T-cell (primary cell): ENCODE measurements around the gene SERPINI1. TPM values are rescaled to one million over a fixed set of nuclear protein-coding genes. Genes with fewer than 3 reads are reported as not detected.

ENCODE experiments used
- ATAC-seq, 4 experiments: fragments of 200-7000 bp in 3 of 4; fragments of 150-1000 bp in 1 of 4; cut with Tn5 transposase; replicated peaks in 1 of 4; 1 replicate in 3 of 4; 2 replicates in 1 of 4; pipeline ENCODE4 v1.10.0; 2021; ENCODE audit warnings: moderate library complexity in 3 of 4, mild to moderate bottlenecking in 2 of 4, moderate number of reproducible peaks in 1 of 4
- CTCF ChIA-PET, 2 donors: fragments of 300-600 bp; sonication (Branson Sonifier 250); formaldehyde crosslinking; loops; one replicate each; lab custom pipeline; 2022; ENCODE audit warnings: antibody characterized with exemption in 2 of 2; lab: Charles Lee
- POLR2A ChIA-PET, 2 donors: fragments of 300-600 bp; sonication (Branson Sonifier 250); formaldehyde crosslinking; loops; one replicate each; lab custom pipeline; 2022; ENCODE audit warnings: antibody characterized with exemption in 2 of 2; lab: Charles Lee
- DNase-seq, 35 experiments: peaks; one replicate each; pipeline versions ENCODE4 v3.0.0 to v3.0.0-alpha.2; 2013 to 2023
- H3K27ac ChIP-seq: one replicate; pipeline ENCODE4 v1.5.1; 2013; ENCODE audit warnings: low read length
- H3K27me3 ChIP-seq, 2 experiments: replicated peaks in 1 of 2; 1 replicate in 1 of 2; 2 replicates in 1 of 2; pipeline versions ENCODE4 v1.6.1 to v1.7.0; 2013; ENCODE audit warnings: low read length in 1 of 2, mixed read lengths in 1 of 2; ENCODE audit not compliant: control insufficient read depth in 2 of 2, insufficient read depth in 2 of 2; ENCODE audit errors: extremely low read depth in 1 of 2
- H3K36me3 ChIP-seq, 2 donors: 1 replicate in 1 of 2; 2 replicates in 1 of 2; pipeline versions ENCODE4 v1.6.1 to v1.7.0; 2013; ENCODE audit warnings: low read length in 1 of 2; ENCODE audit not compliant: control insufficient read depth in 2 of 2, insufficient read depth in 1 of 2; ENCODE audit errors: extremely low read depth in 1 of 2
- H3K4me1 ChIP-seq, 2 experiments: 1 replicate in 1 of 2; 2 replicates in 1 of 2; pipeline versions ENCODE4 v1.6.1 to v1.7.0; 2013; ENCODE audit warnings: low read length in 2 of 2, mixed read lengths in 1 of 2; ENCODE audit not compliant: insufficient read depth in 2 of 2, control insufficient read depth in 1 of 2; ENCODE audit errors: extremely low read depth in 1 of 2
- H3K4me3 ChIP-seq, 2 donors: 1 replicate in 1 of 2; 2 replicates in 1 of 2; pipeline versions ENCODE4 v1.5.1 to v1.7.0; 2013; ENCODE audit warnings: mild to moderate bottlenecking in 2 of 2, low read length in 1 of 2, moderate library complexity in 1 of 2; ENCODE audit not compliant: control insufficient read depth in 1 of 2; ENCODE audit errors: extremely low read depth in 1 of 2
- H3K9me3 ChIP-seq: 2 replicates; pipeline ENCODE4 v1.7.0; 2013
- H3K27ac Mint-ChIP-seq, 2 donors: one replicate each; pipeline ENCODE4 v1.8.0; 2020 to 2021; ENCODE audit warnings: mild to moderate bottlenecking in 2 of 2, mixed read lengths in 2 of 2
- H3K27me3 Mint-ChIP-seq, 2 donors: one replicate each; pipeline ENCODE4 v1.8.0; 2021 to 2022; ENCODE audit warnings: mixed read lengths in 2 of 2
- H3K36me3 Mint-ChIP-seq: one replicate; pipeline ENCODE4 v1.8.0; 2021; ENCODE audit warnings: mixed read lengths
- H3K4me1 Mint-ChIP-seq, 3 donors: one replicate each; pipeline ENCODE4 v1.8.0; 2020 to 2022; ENCODE audit warnings: mixed read lengths in 3 of 3, mild to moderate bottlenecking in 1 of 3
- H3K4me3 Mint-ChIP-seq, 3 donors: one replicate each; pipeline ENCODE4 v1.8.0; 2020 to 2022; ENCODE audit warnings: mild to moderate bottlenecking in 3 of 3, mixed read lengths in 3 of 3, moderate library complexity in 3 of 3
- H3K9me3 Mint-ChIP-seq, 3 donors: one replicate each; pipeline ENCODE4 v1.8.0; 2020 to 2022; ENCODE audit warnings: mixed read lengths in 3 of 3
- WGBS: methylation state at CpG from one replicate; pipeline ENCODE4 v1.1.5; 2013; ENCODE audit warnings: missing lambda C conversion rate; ENCODE audit not compliant: insufficient coverage; 5-methylcytosine and 5-hydroxymethylcytosine counted together
- total RNA-seq, 35 experiments: library from RNA in 6 of 35; stranded (reverse) in 6 of 35; fragments of 120-200 nt in 1 of 35; gene quantifications; one replicate each; pipeline versions ENCODE4 v1.2.1 to v1.2.4 and lab custom pipeline; 2013 to 2026

SERPINI1 gene
- total RNA-seq, 5 donors from 2014 or later (not counting 1 experiment from before 2014, with no cell fraction given): 2.8 to 4.1 (median 3.0) TPM

- H3K4me3 ChIP-seq: no peak overlapping the region
- no peaks in the 10 kb centered on the region for H3K36me3 ChIP-seq
- H3K27ac ChIP-seq: no peak overlapping the region
- CTCF ChIA-PET: interaction anchor here in 1 of 2 donors (0.5 kb wide), 1 partner anchor 16 kb away, joined by 3 read pairs; no protein-coding TSS in a partner anchor
- DNase-seq: no peak
- Mint-ChIP-seq H3K4me1 (no peaks in the 10 kb centered on the region), H3K9me3 (no peaks in the 10 kb centered on the region), H3K4me3 (no peak overlapping the region), H3K27ac (no peak overlapping the region), H3K36me3 (no peaks in the 10 kb centered on the region), H3K27me3 (no peaks in the 10 kb centered on the region)
- no peaks in the 10 kb centered on the region for H3K9me3 ChIP-seq
- 95% methylated on average over 3 of the region's 6 CpGs for WGBS
- no peak for ATAC-seq
- no peaks in the 10 kb centered on the region for H3K27me3 ChIP-seq
- POLR2A ChIA-PET: no interaction called here
- H3K4me1 ChIP-seq: no peaks in the 10 kb centered on the region
These were observed 77.9 kb downstream of the SERPINI1 start for GRCh38 chr3:167813169-167814123.

GRCh38 chr3:167814441-167814951, 79.0 kb downstream of the SERPINI1 start:
- Histone ChIP-seq H3K27ac (no peak overlapping the region), H3K4me3 (no peak overlapping the region), H3K9me3 (no peaks in the 10 kb centered on the region), H3K27me3 (no peaks in the 10 kb centered on the region), H3K4me1 (no peaks in the 10 kb centered on the region), H3K36me3 (no peaks in the 10 kb centered on the region)
- no peak for DNase-seq
- Mint-ChIP-seq H3K27me3 (no peaks in the 10 kb centered on the region), H3K36me3 (no peaks in the 10 kb centered on the region), H3K4me3 (no peak overlapping the region), H3K27ac (no peak overlapping the region), H3K4me1 (no peaks in the 10 kb centered on the region), H3K9me3 (no peaks in the 10 kb centered on the region)
- ATAC-seq: no peak
- POLR2A ChIA-PET: interaction anchor here in 1 of 2 donors (0.6 kb wide), 1 partner anchor 11 kb away, joined by 3 read pairs; no protein-coding TSS in a partner anchor
- 77% methylated on average over 3 of the region's 4 CpGs for WGBS
- CTCF ChIA-PET: no interaction called here

- Mint-ChIP-seq H3K36me3 (peaks cover 3% of the 10 kb centered on the region), H3K27me3 (no peaks in the 10 kb centered on the region), H3K4me1 (no peaks in the 10 kb centered on the region), H3K27ac (no peak overlapping the region), H3K4me3 (no peak overlapping the region), H3K9me3 (no peaks in the 10 kb centered on the region)
- ATAC-seq (no peak), DNase-seq (no peak)
- CTCF ChIA-PET: no interaction called here
- Histone ChIP-seq H3K4me1 (no peaks in the 10 kb centered on the region), H3K27me3 (no peaks in the 10 kb centered on the region), H3K4me3 (no peak overlapping the region), H3K27ac (no peak overlapping the region), H3K36me3 (no peaks in the 10 kb centered on the region), H3K9me3 (no peaks in the 10 kb centered on the region)
- WGBS: no CpG with 5 or more reads among the region's 2 CpGs
- POLR2A ChIA-PET: no interaction called here
These were observed 81.4 kb downstream of the SERPINI1 start for GRCh38 chr3:167816953-167817352.

GRCh38 chr3:167820102-167820865, 84.8 kb downstream of the SERPINI1 start:
- no peak overlapping the region for H3K4me3 ChIP-seq
- Mint-ChIP-seq H3K4me1 (no peaks in the 10 kb centered on the region), H3K36me3 (peaks cover 12% of the 10 kb centered on the region), H3K27ac (no peak overlapping the region), H3K4me3 (no peak overlapping the region), H3K9me3 (no peaks in the 10 kb centered on the region), H3K27me3 (no peaks in the 10 kb centered on the region)
- no peak for DNase-seq
- H3K27me3 ChIP-seq: no peaks in the 10 kb centered on the region
- H3K27ac ChIP-seq: no peak overlapping the region
- ChIA-PET CTCF (no interaction called here), POLR2A (no interaction called here)
- H3K9me3 ChIP-seq: no peaks in the 10 kb centered on the region
- no peaks in the 10 kb centered on the region for H3K36me3 ChIP-seq
- 82% methylated on average over 6 of the region's 12 CpGs for WGBS
- no peaks in the 10 kb centered on the region for H3K4me1 ChIP-seq
- ATAC-seq: no peak

GRCh38 chr3:167821248-167821805, 85.8 kb downstream of the SERPINI1 start:
- no peak overlapping the region for H3K4me3 Mint-ChIP-seq
- CTCF ChIA-PET: no interaction called here

GRCh38 chr3:167823738-167824137, 88.2 kb downstream of the SERPINI1 start:
- POLR2A ChIA-PET: no interaction called here
- no peaks in the 10 kb centered on the region for H3K36me3 ChIP-seq
- H3K27me3 ChIP-seq: no peaks in the 10 kb centered on the region
- Mint-ChIP-seq H3K9me3 (no peaks in the 10 kb centered on the region), H3K4me3 (no peak overlapping the region), H3K27ac (no peak overlapping the region), H3K4me1 (no peaks in the 10 kb centered on the region), H3K27me3 (no peaks in the 10 kb centered on the region), H3K36me3 (peaks cover 12% of the 10 kb centered on the region)
- H3K4me1 ChIP-seq: no peaks in the 10 kb centered on the region
- H3K9me3 ChIP-seq: no peaks in the 10 kb centered on the region
- CTCF ChIA-PET: no interaction called here
- H3K27ac ChIP-seq: no peak overlapping the region
- H3K4me3 ChIP-seq: no peak overlapping the region
- ATAC-seq (no peak), DNase-seq (no peak)
- no CpG with 5 or more reads among the region's 3 CpGs for WGBS

More at GRCh38 chr3:167821248-167821805, 85.8 kb downstream of the SERPINI1 start:
- H3K9me3 ChIP-seq: no peaks in the 10 kb centered on the region
- H3K36me3 ChIP-seq: no peaks in the 10 kb centered on the region
- H3K27ac ChIP-seq: no peak overlapping the region
- Mint-ChIP-seq H3K27me3 (no peaks in the 10 kb centered on the region), H3K27ac (no peak overlapping the region), H3K4me1 (no peaks in the 10 kb centered on the region), H3K9me3 (no peaks in the 10 kb centered on the region), H3K36me3 (peaks cover 12% of the 10 kb centered on the region)
- H3K4me3 ChIP-seq: no peak overlapping the region
- WGBS: 95% methylated on average over 10 of the region's 12 CpGs
- POLR2A ChIA-PET: no interaction called here
- H3K27me3 ChIP-seq: no peaks in the 10 kb centered on the region
- no peaks in the 10 kb centered on the region for H3K4me1 ChIP-seq
- ATAC-seq (no peak), DNase-seq (no peak)
